Activated CD4-positive, alpha-beta T cell treated with anti-CD3 and anti-CD28 coated beads, Interleukin-2, amount 50 U/mL, for 16 hours (primary cell): ENCODE data around the gene LEPR.
"Not testable (repeated sequence)": the region's sequence is repeated elsewhere in the genome, so short reads cannot be mapped to it uniquely, and the experiment has no call there.

Experiments used
- DNase-seq: peaks from one replicate; pipeline ENCODE4 v3.0.0-alpha.2; 2020

Gene LEPR, protein sequence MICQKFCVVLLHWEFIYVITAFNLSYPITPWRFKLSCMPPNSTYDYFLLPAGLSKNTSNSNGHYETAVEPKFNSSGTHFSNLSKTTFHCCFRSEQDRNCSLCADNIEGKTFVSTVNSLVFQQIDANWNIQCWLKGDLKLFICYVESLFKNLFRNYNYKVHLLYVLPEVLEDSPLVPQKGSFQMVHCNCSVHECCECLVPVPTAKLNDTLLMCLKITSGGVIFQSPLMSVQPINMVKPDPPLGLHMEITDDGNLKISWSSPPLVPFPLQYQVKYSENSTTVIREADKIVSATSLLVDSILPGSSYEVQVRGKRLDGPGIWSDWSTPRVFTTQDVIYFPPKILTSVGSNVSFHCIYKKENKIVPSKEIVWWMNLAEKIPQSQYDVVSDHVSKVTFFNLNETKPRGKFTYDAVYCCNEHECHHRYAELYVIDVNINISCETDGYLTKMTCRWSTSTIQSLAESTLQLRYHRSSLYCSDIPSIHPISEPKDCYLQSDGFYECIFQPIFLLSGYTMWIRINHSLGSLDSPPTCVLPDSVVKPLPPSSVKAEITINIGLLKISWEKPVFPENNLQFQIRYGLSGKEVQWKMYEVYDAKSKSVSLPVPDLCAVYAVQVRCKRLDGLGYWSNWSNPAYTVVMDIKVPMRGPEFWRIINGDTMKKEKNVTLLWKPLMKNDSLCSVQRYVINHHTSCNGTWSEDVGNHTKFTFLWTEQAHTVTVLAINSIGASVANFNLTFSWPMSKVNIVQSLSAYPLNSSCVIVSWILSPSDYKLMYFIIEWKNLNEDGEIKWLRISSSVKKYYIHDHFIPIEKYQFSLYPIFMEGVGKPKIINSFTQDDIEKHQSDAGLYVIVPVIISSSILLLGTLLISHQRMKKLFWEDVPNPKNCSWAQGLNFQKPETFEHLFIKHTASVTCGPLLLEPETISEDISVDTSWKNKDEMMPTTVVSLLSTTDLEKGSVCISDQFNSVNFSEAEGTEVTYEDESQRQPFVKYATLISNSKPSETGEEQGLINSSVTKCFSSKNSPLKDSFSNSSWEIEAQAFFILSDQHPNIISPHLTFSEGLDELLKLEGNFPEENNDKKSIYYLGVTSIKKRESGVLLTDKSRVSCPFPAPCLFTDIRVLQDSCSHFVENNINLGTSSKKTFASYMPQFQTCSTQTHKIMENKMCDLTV

DNA sequence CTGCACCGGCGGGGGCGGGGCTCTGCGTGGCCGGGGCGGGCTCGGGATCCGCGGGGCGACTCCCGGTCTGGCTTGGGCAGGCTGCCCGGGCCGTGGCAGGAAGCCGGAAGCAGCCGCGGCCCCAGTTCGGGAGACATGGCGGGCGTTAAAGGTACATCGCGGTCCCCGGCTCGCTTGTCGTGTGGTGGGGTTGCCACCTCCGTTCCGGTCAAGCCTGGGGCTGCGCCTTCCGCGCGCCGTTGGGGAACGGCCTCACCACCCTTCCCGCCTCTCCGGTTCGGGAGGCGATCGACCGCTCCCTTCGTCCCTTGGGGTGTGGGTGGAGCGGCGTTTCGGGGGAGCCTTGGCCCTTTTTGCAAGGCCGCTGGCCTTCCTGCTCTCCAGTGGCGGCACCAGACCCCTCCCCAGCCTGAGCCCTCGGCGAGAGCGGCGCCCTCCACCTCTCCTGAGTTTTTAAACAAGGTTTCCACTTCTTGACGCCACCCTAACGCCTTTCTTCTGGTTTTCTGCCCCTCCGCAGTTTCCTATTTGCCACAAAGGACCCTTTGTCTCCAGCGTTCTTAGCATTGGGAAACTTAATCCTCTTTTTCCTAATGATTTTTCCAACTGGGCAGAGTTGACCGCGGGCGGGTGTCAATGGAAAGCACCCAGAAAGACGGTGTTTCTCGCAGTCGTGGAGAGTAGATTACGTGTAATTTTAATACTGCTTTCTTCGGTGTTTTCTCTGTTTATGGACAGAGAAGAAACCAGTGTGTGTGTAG lies at the start of gene LEPR, which contains the start of gene LEPROT:
Gene LEPR (plus strand): TSS at position 79 of the 761 bp plus-strand sequence. CDS start 144,898 bp downstream, outside the sequence.
Gene LEPROT (plus strand): TSS at position 79 of the 761 bp plus-strand sequence. CDS start 57 bp downstream, at position 136.
- DNase-seq, result peak; percentile 23

GRCh38 chr1:65371544-65371943 lies 48.9 kb upstream of the LEPR start:
- no peak for DNase-seq

DNA sequence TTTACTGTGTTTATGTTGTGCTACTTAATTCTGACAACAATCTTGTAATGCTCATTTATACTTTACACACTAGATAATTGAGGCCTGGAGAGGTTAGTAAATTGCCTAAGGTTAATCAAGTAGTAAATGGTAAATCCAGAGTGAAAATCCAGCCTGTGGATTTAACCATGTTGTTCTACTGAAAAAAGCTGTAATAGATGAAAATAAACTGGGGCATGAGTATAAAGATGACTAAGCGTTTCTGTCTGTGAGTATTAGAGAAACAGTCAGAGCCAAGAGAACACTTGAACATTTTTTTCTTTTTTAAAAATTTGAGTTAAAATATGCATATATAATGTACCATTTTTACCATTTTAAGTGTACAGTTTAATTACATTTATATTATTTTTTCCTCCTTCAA lies 47.9 kb upstream of the LEPR start:
- no peak for DNase-seq

DNA sequence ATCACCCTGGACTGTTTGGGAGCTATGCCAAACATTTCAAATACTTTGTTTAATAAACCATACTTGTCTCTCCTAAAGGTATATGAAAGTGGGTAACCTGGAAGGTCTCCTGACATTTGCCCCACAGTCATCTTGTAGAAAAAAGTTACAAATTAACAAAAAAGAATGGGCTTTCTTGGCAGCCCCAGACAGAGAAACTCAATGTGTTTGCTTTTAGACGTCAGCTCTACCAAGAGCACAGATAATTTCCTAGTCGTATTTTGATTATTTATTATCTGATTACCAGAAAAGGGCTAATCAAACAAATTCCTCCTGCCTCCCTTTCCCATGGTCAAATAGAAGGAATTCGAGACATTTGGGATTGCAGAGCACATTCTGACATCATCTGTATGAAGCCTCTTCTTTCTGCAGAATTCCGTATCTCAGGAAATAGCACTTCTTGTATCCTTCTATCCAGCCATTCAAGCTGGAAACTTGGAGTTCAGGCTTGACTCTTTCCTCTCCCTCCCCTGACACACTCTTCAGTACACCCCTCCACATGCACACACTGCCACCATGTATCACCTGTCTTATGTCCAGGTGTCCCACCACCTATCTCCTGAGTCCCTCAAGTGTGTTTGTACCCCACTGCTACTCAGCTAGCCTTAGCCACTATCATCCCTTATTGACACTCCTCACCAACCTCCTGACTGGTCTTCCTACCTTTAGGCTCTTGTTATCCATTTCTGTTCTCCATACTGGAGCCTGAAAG lies 42.8 kb upstream of the LEPR start:
- no peak for DNase-seq

- DNase-seq, result no peak
These were observed 42.1 kb upstream of the LEPR start for GRCh38 chr1:65378247-65378946.

- not testable (repeated sequence) for DNase-seq
These were observed 36.0 kb upstream of the LEPR start for GRCh38 chr1:65384426-65384825.

- DNase-seq, result no peak
These were observed 34.0 kb upstream of the LEPR start for GRCh38 chr1:65386439-65386838.

DNA sequence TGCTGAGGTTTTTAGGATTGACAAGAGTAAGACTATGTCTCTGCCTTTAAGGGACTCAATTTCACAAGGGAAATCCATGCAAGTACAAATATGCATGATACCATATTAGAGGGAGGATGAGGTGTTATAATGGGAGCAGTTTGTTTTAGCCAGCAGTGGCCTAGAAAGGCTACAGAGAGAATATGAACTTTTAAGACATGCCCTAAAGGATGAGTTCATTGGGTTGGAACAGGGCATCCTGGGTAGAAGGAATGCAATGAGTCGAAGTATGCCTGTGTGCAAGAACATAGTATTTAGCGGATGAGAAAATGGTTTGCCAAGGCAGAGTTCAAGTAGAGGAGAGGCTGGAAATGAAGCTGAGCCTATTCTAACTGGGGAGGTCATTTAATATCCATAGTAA lies 32.6 kb upstream of the LEPR start:
- no peak for DNase-seq

DNA sequence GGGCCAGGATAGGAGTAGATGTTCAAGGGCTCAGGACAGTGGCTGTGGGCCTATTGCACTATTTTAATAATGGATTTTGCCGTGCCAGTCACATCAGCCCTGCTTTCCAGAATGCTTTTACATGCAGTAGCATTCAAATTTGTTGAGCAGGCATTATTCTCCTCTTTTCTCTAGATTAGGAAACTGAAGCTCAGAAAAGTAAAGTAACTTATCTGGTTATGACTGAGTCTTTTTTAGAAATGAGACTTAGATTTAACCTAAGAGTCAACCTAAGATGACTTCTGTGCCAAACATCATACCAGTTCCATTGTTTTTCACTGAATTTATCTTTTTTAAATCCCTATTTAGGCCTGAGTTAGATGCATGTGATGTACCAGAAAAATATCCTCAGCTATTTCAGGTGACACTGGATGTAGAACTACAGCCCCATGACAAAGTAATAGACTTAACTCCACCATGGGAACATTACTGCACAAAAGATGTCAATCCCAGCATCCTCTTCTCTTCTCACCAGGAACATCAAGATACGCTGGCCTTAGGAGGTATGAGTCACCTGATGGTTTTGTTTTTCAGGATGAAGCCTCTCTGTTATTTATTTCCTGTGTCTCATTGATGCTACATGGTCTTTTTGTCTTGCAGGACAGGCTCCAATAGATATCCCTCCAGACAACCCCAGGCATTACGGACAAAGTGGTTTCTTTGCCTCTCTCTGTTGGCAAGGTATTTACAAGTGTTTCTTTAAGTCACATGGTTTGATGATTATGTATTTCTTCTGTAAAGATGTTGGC lies 31.4 kb upstream of the LEPR start:
- peak; percentile 52 for DNase-seq

GRCh38 chr1:65392497-65392896 lies 28.0 kb upstream of the LEPR start:
- no peak for DNase-seq

- DNase-seq, result peak; percentile 91
These were observed 27.1 kb upstream of the LEPR start for GRCh38 chr1:65393347-65393746.

- DNase-seq, result no peak
These were observed 26.5 kb upstream of the LEPR start for GRCh38 chr1:65393928-65394327.

DNA sequence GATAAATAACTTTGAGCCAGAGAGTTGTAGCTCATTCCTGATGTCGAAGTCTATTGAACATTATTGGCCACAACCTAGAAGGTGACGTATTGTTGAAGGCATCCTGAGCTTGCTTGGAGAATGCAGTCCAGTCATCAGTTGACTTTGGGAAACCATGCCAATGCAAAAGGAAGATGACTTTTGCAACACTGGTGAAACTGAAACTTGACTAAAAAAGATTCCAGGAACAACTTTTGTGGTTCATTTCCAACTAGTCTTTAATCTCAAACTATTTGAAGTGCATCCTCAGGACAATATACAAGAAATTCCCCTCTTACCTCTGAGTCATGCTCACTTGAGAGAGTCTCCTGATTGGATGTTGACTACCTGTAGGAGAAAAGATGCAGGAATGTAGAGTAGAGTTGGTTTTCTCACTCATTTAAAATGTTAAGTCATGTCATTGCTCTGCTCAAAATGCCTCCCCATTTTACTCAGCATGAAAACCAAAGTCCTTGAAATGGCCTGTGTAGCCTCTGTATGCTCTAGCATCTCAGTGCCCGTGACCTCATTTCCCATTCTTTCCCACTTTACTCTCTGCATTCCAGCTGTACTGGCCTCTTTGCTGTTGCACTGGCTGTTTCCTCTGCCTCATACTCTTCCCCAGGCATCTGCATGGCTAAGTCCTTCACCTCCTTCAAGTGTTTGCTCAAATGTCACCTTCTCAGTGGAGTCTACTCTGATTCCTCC lies 24.4 kb upstream of the LEPR start:
- DNase-seq, result peak; percentile 85

GRCh38 chr1:65398083-65398482 lies 22.4 kb upstream of the LEPR start:
- DNase-seq, result peak; percentile 61

GRCh38 chr1:65399003-65399402 lies 21.5 kb upstream of the LEPR start:
- no peak for DNase-seq

- DNase-seq, result no peak
These were observed 18.9 kb upstream of the LEPR start for GRCh38 chr1:65401612-65402011.

- no peak for DNase-seq
These were observed 15.5 kb upstream of the LEPR start for GRCh38 chr1:65404941-65405340.

GRCh38 chr1:65407877-65408276 lies 12.6 kb upstream of the LEPR start:
- no peak for DNase-seq

GRCh38 chr1:65409314-65409713 lies 11.2 kb upstream of the LEPR start:
- no peak for DNase-seq
